HepG2 (cell line): ENCODE measurements around the gene CHM. TPM values are rescaled to one million over a fixed set of nuclear protein-coding genes. Genes with fewer than 3 reads are reported as not detected.

ENCODE experiments used
- IKZF4 ChIP-seq: sonication (generic); formaldehyde crosslinking; IDR thresholded peaks from 2 replicates; pipeline ENCODE4 v1.5.1; 2020; ENCODE audit warnings: borderline replicate concordance, mild to moderate bottlenecking, low read depth, missing genetic modification reagents; ENCODE audit errors: not compliant biosample characterization
- MYC ChIP-seq: sonication (generic); formaldehyde crosslinking; IDR thresholded peaks from 2 replicates; pipeline ENCODE4 v1.9.0; 2021; ENCODE audit warnings: missing genetic modification reagents, borderline replicate concordance
- TBL1XR1 ChIP-seq: fragments of 150-350 bp; IDR thresholded peaks from 2 replicates; pipeline ENCODE4 v1.6.1; 2014; ENCODE audit warnings: borderline replicate concordance, low read length; ENCODE audit not compliant: partially characterized antibody
- TEAD3 ChIP-seq: optimal IDR thresholded peaks from 2 replicates; pipeline ENCODE3; 2016; ENCODE audit warnings: borderline replicate concordance
- YEATS2 ChIP-seq: sonication (generic); formaldehyde crosslinking; IDR thresholded peaks from 2 replicates; pipeline ENCODE4 v1.4.0; 2020; ENCODE audit warnings: missing genetic modification reagents, borderline replicate concordance
- ZMYM3 ChIP-seq: sonication (generic); formaldehyde crosslinking; IDR thresholded peaks from 2 replicates; pipeline ENCODE4 v1.5.1; 2020; ENCODE audit warnings: mild to moderate bottlenecking, missing genetic modification reagents
- ZNF124 ChIP-seq: sonication (generic); formaldehyde crosslinking; IDR thresholded peaks from 2 replicates; pipeline ENCODE4 v1.4.0; 2020; ENCODE audit warnings: missing genetic modification reagents
- ZNF138 ChIP-seq: sonication (generic); formaldehyde crosslinking; IDR thresholded peaks from 2 replicates; pipeline ENCODE4 v1.5.0; 2020; ENCODE audit warnings: mild to moderate bottlenecking, low read depth, missing genetic modification reagents
- ZNF605 ChIP-seq: sonication (generic); formaldehyde crosslinking; IDR thresholded peaks from 2 replicates; pipeline ENCODE4 v1.8.0; 2022; ENCODE audit warnings: mild to moderate bottlenecking, missing genetic modification reagents
- polyA plus RNA-seq, 8 experiments: library from polyadenylated mRNA; depleted of rRNA in 3 of 8; stranded (reverse) in 7 of 8; unstranded in 1 of 8; fragments of >200 nt; fragmentation: Illumina TruSeq in 4 of 8; extraction: Trizol in 4 of 8; gene quantifications; 2 replicates each; pipeline versions ENCODE4 v1.2.1 to v1.2.3, GENCODE V29; 2011 to 2016; ENCODE audit warnings: low read depth in 4 of 8, missing spikeins in 1 of 8, mixed read lengths in 1 of 8; ENCODE audit not compliant: insufficient read depth in 1 of 8
- total RNA-seq, 5 experiments: library from RNA; depleted of rRNA; stranded (reverse); fragments of >200 nt; fragmentation: Illumina TruSeq; extraction: Trizol; gene quantifications; 2 replicates each; pipeline ENCODE4 v1.2.3, GENCODE V29; 2016; ENCODE audit warnings: low read depth in 1 of 5
- TF ChIP-seq, protein P1 (sequence below): sonication (generic); formaldehyde crosslinking; IDR thresholded peaks from 2 replicates; pipeline ENCODE4 v1.5.0; 2020; ENCODE audit warnings: mild to moderate bottlenecking, missing genetic modification reagents
- TF ChIP-seq, protein P2 (sequence below): sonication (generic); formaldehyde crosslinking; IDR thresholded peaks from 2 replicates; pipeline ENCODE4 v1.4.0; 2020; ENCODE audit warnings: mild to moderate bottlenecking, missing genetic modification reagents
- TF ChIP-seq, protein P3 (sequence below): sonication (generic); formaldehyde crosslinking; IDR thresholded peaks from 2 replicates; pipeline ENCODE4 v1.4.0; 2020; ENCODE audit warnings: missing genetic modification reagents
- TF ChIP-seq, protein P4 (sequence below): sonication (generic); formaldehyde crosslinking; IDR thresholded peaks from one replicate; pipeline ENCODE4 v1.5.1; 2020; ENCODE audit warnings: mild to moderate bottlenecking, missing genetic modification reagents; ENCODE audit errors: not compliant biosample characterization
- TF ChIP-seq, protein P5 (sequence below): sonication (generic); formaldehyde crosslinking; IDR thresholded peaks from 2 replicates; pipeline ENCODE4 v1.4.0; 2020; ENCODE audit warnings: missing genetic modification reagents

Gene CHM
- total and polyA plus RNA-seq, 2 of the 13 experiments (the other 11 are each of a cell fraction or from before 2014, with no cell fraction given), result 15.1 to 15.5 TPM

DNA sequence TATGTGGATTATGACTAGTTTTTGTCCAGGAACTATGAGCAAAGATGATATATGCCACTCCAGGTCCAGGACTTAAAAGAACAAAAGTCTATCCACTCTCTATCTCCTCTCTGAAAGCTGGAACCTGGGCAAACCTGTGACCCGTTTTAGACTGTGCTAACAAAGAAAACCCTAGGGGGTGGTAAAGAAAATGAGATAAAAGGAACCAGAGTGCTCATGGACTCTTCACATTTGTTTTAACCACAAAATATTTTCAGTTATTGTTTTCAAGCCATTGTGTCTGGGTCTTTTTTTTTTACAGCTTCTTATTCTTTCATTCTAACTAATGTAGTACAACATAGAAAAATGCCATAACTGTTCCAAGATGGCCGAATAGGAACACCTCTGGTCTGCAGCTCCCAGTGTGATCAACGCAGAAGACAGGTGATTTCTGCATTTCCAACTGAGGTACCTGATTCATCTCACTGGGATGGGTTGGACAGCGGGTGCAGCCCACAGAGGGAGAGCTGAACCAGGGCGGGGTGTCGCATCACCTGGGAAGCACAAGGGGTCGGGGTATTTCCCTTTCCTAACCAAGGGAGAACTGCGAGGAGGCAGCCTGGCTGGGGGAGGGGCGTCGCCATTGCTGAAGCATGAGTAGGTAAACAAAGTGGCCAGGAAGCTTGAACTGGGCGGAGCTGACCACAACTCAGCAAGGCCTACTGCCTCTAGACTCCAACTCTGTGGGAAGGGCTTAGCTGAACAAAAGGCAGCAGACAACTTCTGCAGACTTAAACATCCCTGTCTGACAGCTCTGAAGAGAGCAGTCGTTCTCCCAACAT lies 45.1 kb downstream of the CHM start (continued):
- TF ChIP-seq, protein P1, sequence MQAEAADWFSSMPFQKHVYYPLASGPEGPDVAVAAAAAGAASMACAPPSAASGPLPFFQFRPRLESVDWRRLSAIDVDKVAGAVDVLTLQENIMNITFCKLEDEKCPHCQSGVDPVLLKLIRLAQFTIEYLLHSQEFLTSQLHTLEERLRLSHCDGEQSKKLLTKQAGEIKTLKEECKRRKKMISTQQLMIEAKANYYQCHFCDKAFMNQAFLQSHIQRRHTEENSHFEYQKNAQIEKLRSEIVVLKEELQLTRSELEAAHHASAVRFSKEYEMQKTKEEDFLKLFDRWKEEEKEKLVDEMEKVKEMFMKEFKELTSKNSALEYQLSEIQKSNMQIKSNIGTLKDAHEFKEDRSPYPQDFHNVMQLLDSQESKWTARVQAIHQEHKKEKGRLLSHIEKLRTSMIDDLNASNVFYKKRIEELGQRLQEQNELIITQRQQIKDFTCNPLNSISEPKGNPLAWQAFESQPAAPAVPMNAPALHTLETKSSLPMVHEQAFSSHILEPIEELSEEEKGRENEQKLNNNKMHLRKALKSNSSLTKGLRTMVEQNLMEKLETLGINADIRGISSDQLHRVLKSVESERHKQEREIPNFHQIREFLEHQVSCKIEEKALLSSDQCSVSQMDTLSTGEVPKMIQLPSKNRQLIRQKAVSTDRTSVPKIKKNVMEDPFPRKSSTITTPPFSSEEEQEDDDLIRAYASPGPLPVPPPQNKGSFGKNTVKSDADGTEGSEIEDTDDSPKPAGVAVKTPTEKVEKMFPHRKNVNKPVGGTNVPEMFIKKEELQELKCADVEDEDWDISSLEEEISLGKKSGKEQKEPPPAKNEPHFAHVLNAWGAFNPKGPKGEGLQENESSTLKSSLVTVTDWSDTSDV (CRISPR knock-in tag), result no peak
- TF ChIP-seq TBL1XR1, result no peak
- TF ChIP-seq, protein P2, sequence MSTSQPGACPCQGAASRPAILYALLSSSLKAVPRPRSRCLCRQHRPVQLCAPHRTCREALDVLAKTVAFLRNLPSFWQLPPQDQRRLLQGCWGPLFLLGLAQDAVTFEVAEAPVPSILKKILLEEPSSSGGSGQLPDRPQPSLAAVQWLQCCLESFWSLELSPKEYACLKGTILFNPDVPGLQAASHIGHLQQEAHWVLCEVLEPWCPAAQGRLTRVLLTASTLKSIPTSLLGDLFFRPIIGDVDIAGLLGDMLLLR, result no peak
- no peak for TF ChIP-seq YEATS2 (CRISPR knock-in tag)
- 0 out of 2 replicates have a peak, but pooled peaks have one; percentile 25 for TF ChIP-seq ZNF124 (CRISPR knock-in tag)
- peak; percentile 18 for TF ChIP-seq TEAD3
- TF ChIP-seq, protein P3, sequence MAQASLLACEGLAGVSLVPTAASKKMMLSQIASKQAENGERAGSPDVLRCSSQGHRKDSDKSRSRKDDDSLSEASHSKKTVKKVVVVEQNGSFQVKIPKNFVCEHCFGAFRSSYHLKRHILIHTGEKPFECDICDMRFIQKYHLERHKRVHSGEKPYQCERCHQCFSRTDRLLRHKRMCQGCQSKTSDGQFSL (CRISPR knock-in tag), result no peak
- TF ChIP-seq IKZF4 (CRISPR knock-in tag), result no peak
- TF ChIP-seq ZMYM3 (CRISPR knock-in tag), result no peak
- TF ChIP-seq, protein P4, sequence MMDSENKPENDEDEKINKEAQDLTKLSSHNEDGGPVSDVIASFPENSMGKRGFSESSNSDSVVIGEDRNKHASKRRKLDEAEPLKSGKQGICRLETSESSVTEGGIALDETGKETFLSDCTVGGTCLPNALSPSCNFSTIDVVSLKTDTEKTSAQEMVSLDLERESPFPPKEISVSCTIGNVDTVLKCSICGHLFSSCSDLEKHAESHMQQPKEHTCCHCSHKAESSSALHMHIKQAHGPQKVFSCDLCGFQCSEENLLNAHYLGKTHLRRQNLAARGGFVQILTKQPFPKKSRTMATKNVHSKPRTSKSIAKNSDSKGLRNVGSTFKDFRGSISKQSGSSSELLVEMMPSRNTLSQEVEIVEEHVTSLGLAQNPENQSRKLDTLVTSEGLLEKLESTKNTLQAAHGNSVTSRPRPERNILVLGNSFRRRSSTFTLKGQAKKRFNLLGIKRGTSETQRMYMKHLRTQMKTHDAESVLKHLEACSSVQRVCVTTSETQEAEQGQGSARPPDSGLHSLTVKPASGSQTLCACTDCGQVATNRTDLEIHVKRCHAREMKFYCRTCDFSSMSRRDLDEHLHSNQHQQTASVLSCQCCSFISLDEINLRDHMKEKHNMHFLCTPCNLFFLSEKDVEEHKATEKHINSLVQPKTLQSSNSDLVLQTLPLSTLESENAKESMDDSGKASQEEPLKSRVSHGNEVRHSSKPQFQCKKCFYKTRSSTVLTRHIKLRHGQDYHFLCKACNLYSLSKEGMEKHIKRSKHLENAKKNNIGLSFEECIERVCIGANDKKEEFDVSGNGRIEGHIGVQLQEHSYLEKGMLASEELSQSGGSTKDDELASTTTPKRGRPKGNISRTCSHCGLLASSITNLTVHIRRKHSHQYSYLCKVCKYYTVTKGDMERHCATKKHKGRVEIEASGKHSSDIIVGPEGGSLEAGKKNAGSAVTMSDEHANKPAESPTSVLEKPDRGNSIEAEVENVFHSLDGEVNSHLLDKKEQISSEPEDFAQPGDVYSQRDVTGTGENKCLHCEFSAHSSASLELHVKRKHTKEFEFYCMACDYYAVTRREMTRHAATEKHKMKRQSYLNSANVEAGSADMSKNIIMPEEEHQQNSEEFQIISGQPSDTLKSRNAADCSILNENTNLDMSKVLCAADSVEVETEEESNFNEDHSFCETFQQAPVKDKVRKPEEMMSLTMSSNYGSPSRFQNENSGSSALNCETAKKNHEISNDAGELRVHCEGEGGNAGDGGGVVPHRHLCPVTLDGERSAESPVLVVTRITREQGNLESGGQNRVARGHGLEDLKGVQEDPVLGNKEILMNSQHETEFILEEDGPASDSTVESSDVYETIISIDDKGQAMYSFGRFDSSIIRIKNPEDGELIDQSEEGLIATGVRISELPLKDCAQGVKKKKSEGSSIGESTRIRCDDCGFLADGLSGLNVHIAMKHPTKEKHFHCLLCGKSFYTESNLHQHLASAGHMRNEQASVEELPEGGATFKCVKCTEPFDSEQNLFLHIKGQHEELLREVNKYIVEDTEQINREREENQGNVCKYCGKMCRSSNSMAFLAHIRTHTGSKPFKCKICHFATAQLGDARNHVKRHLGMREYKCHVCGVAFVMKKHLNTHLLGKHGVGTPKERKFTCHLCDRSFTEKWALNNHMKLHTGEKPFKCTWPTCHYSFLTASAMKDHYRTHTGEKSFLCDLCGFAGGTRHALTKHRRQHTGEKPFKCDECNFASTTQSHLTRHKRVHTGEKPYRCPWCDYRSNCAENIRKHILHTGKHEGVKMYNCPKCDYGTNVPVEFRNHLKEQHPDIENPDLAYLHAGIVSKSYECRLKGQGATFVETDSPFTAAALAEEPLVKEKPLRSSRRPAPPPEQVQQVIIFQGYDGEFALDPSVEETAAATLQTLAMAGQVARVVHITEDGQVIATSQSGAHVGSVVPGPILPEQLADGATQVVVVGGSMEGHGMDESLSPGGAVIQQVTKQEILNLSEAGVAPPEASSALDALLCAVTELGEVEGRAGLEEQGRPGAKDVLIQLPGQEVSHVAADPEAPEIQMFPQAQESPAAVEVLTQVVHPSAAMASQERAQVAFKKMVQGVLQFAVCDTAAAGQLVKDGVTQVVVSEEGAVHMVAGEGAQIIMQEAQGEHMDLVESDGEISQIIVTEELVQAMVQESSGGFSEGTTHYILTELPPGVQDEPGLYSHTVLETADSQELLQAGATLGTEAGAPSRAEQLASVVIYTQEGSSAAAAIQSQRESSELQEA (CRISPR knock-in tag), result no peak
- TF ChIP-seq, protein P5, sequence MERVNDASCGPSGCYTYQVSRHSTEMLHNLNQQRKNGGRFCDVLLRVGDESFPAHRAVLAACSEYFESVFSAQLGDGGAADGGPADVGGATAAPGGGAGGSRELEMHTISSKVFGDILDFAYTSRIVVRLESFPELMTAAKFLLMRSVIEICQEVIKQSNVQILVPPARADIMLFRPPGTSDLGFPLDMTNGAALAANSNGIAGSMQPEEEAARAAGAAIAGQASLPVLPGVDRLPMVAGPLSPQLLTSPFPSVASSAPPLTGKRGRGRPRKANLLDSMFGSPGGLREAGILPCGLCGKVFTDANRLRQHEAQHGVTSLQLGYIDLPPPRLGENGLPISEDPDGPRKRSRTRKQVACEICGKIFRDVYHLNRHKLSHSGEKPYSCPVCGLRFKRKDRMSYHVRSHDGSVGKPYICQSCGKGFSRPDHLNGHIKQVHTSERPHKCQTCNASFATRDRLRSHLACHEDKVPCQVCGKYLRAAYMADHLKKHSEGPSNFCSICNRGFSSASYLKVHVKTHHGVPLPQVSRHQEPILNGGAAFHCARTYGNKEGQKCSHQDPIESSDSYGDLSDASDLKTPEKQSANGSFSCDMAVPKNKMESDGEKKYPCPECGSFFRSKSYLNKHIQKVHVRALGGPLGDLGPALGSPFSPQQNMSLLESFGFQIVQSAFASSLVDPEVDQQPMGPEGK (CRISPR knock-in tag), result no peak
- no peak for TF ChIP-seq ZNF138
- TF ChIP-seq MYC (CRISPR knock-in tag), result no peak
- TF ChIP-seq ZNF605 (CRISPR knock-in tag), result no peak
